Naive thymus-derived CD4-positive, alpha-beta T cell (primary cell): ENCODE data around the gene TMEM86B. TPM values are rescaled to one million over a fixed set of nuclear protein-coding genes. Genes with fewer than 3 reads are reported as not detected.
"Not testable (repeated sequence)": the region's sequence is repeated elsewhere in the genome, so short reads cannot be mapped to it uniquely, and the experiment has no call there.

Source experiments
- ATAC-seq: fragments of 150-1000 bp; cut with Tn5 transposase; 2 replicates; pipeline ENCODE4 v1.10.0; 2021; ENCODE audit warnings: mild to moderate bottlenecking, moderate library complexity
- CTCF ChIA-PET: fragments of 350-600 bp; sonication (Branson Sonifier 250); formaldehyde crosslinking; loops from one replicate; lab custom pipeline; 2021; ENCODE audit warnings: antibody characterized with exemption; lab: Charles Lee
- POLR2A ChIA-PET: fragments of 350-600 bp; sonication (Branson Sonifier 250); formaldehyde crosslinking; loops from one replicate; lab custom pipeline; 2021; ENCODE audit warnings: antibody characterized with exemption, inconsistent platforms; lab: Charles Lee
- DNase-seq, 9 donors: peaks; one replicate each; pipeline versions ENCODE4 v3.0.0 to v3.0.0-alpha.2; 2020 to 2022; ENCODE audit warnings: mixed read lengths in 1 of 9
- H3K27ac ChIP-seq: one replicate; pipeline ENCODE4 v1.7.0; 2013; ENCODE audit warnings: mild to moderate bottlenecking, low read depth, low read length, moderate library complexity
- H3K27me3 ChIP-seq, 2 donors: one replicate each; pipeline ENCODE4 v1.7.0; 2013; ENCODE audit warnings: low read length in 2 of 2, mild to moderate bottlenecking in 2 of 2, moderate library complexity in 2 of 2; ENCODE audit not compliant: control insufficient read depth in 2 of 2, insufficient read depth in 2 of 2
- H3K36me3 ChIP-seq, 3 experiments: 1 replicate in 2 of 3; 2 replicates in 1 of 3; pipeline ENCODE4 v1.7.0; 2013; ENCODE audit warnings: low read length in 3 of 3, mild to moderate bottlenecking in 3 of 3, moderate library complexity in 1 of 3; ENCODE audit not compliant: insufficient read depth in 3 of 3, control insufficient read depth in 2 of 3
- H3K4me1 ChIP-seq, 2 donors: one replicate each; pipeline ENCODE4 v1.7.0; 2013; ENCODE audit warnings: low read length in 2 of 2, mild to moderate bottlenecking in 2 of 2, moderate library complexity in 1 of 2; ENCODE audit not compliant: control insufficient read depth in 2 of 2, insufficient read depth in 2 of 2
- H3K4me3 ChIP-seq: 2 replicates; pipeline ENCODE4 v1.7.0; 2013; ENCODE audit warnings: mild to moderate bottlenecking, low read length
- H3K9me3 ChIP-seq, 3 experiments: 1 replicate in 2 of 3; 2 replicates in 1 of 3; pipeline ENCODE4 v1.7.0; 2013; ENCODE audit warnings: low read length in 3 of 3; ENCODE audit not compliant: control insufficient read depth in 2 of 3
- H3K27ac Mint-ChIP-seq, 9 donors: one replicate each; pipeline ENCODE4 v1.8.0; 2020 to 2022; ENCODE audit warnings: mixed read lengths in 9 of 9, mild to moderate bottlenecking in 8 of 9, moderate library complexity in 5 of 9, inconsistent platforms in 2 of 9
- H3K27me3 Mint-ChIP-seq, 5 donors: one replicate each; pipeline ENCODE4 v1.8.0; 2021 to 2022; ENCODE audit warnings: mixed read lengths in 5 of 5, mild to moderate bottlenecking in 1 of 5
- H3K36me3 Mint-ChIP-seq, 5 donors: one replicate each; pipeline ENCODE4 v1.8.0; 2020 to 2022; ENCODE audit warnings: mixed read lengths in 5 of 5, mild to moderate bottlenecking in 3 of 5, inconsistent platforms in 1 of 5
- H3K4me1 Mint-ChIP-seq, 7 donors: one replicate each; pipeline ENCODE4 v1.8.0; 2020 to 2022; ENCODE audit warnings: mixed read lengths in 7 of 7, mild to moderate bottlenecking in 3 of 7, inconsistent platforms in 1 of 7
- H3K4me3 Mint-ChIP-seq, 10 donors: one replicate each; pipeline ENCODE4 v1.8.0; 2020 to 2022; ENCODE audit warnings: mild to moderate bottlenecking in 10 of 10, mixed read lengths in 10 of 10, moderate library complexity in 6 of 10, inconsistent platforms in 2 of 10
- H3K9me3 Mint-ChIP-seq, 11 donors: one replicate each; pipeline ENCODE4 v1.8.0; 2020 to 2022; ENCODE audit warnings: mixed read lengths in 11 of 11, mild to moderate bottlenecking in 4 of 11, inconsistent platforms in 1 of 11, moderate library complexity in 1 of 11
- intact Hi-C, 2 donors: fragments of 100-400 bp; cut with micrococcal nuclease; formaldehyde crosslinking; loops; one replicate each; pipeline ENCODE4 v1.15.1; 2023
- polyA plus RNA-seq, 2 donors: library from polyadenylated mRNA; unstranded; fragments of 300-500 nt; fragmentation: Illumina TruSeq; gene quantifications; one replicate each; pipeline ENCODE4 v1.2.3, GENCODE V29; 2021
- total RNA-seq, 6 experiments: library from RNA in 5 of 6; stranded (reverse) in 5 of 6; gene quantifications; 1 replicate in 5 of 6; 2 replicates in 1 of 6; pipeline ENCODE4 v1.2.3 and lab custom pipeline; 2021 to 2026

TMEM86B gene
- total and polyA plus RNA-seq, 7 experiments from 2014 or later, result 1.2 to 24.1 (median 10.5) TPM

DNA sequence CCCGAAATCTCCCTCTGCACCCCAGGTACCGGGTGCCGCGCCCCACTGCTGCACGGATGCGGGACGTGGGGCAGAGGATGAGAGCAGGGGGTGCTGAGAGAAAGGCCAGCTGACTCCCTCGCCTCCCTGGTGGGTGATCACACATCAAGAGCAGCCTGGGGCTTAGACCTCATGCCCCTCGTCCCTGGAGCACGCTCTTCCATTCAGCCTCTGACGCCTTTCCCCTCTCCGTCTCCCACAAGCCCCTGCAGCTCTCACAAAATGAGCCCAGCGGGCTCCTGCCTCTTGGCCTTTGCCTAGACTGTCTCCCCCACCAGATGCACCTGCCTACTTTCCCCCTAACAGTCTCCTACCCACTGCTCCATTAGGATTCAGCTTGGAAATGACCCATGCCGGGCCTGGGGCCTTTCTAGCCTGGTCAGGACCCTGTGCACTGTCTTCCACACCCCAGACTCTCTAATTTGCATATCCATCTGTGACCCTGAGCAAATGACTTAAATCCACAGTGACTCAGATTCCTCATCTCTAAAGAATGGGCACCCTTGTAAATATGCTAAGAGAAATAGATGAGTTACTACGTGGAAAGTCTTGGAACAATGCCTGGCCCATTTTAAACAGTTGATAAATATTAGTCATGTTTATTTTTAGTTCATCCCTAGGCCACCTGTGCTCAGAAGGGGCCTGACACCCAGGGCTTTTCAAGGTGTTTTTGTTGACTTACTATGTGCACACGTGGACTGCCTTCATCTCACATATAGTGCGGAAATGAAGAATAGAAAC, 18.7 kb downstream of the TMEM86B start:
- intact Hi-C loops, result no loop called here
- H3K4me1 ChIP-seq, result no peaks in the 10 kb centered on the region
- H3K4me3 Mint-ChIP-seq, result no peak overlapping the region
- H3K4me3 ChIP-seq, result no peak overlapping the region
- H3K27ac Mint-ChIP-seq, result no peak overlapping the region
- no peak for ATAC-seq
- H3K9me3 ChIP-seq, result peaks cover 0 to 8% (median 0%) of the 10 kb centered on the region in 3 experiments
- peaks cover 6 to 47% (median 40%) of the 10 kb centered on the region in 5 donors for H3K27me3 Mint-ChIP-seq
- H3K4me1 Mint-ChIP-seq, result peaks cover 0 to 4% (median 2%) of the 10 kb centered on the region in 7 donors
- no peak overlapping the region for H3K27ac ChIP-seq
- no peaks in the 10 kb centered on the region for H3K36me3 ChIP-seq
- peaks cover 0 to 8% of the 10 kb centered on the region in 2 donors for H3K27me3 ChIP-seq
- no peak for DNase-seq
- POLR2A ChIA-PET, result interaction anchor here (0.6 kb wide), 1 partner anchor 48 kb away, joined by 3 read pairs; no protein-coding TSS in a partner anchor
- CTCF ChIA-PET, result no interaction called here
- H3K9me3 Mint-ChIP-seq, result peaks cover 2 to 21% (median 8%) of the 10 kb centered on the region in 11 donors
- peaks cover 0 to 5% (median 0%) of the 10 kb centered on the region in 5 donors for H3K36me3 Mint-ChIP-seq

GRCh38 chr19:55208880-55209692, 19.5 kb downstream of the TMEM86B start, which contains the start of gene PTPRH:
TSS of gene PTPRH (minus strand) at chr19:55209501. CDS start at chr19:55209433, 68 bp downstream.
- peaks cover 0 to 8% (median 0%) of the 10 kb centered on the region in 3 experiments for H3K9me3 ChIP-seq
- intact Hi-C loops, result no loop called here
- Mint-ChIP-seq H3K36me3 (peaks cover 0 to 5% (median 0%) of the 10 kb centered on the region in 5 donors), H3K4me3 (no peak within 1 kb of the TSS), H3K27ac (no peak within 1 kb of the TSS), H3K27me3 (peaks cover 8 to 50% (median 37%) of the 10 kb centered on the region in 5 donors), H3K4me1 (peaks cover 0 to 4% (median 2%) of the 10 kb centered on the region in 7 donors), H3K9me3 (peaks cover 2 to 19% (median 6%) of the 10 kb centered on the region in 11 donors)
- ATAC-seq (no peak), DNase-seq (no peak)
- H3K4me3 ChIP-seq, result no peak within 1 kb of the TSS
- CTCF ChIA-PET, result no interaction called here
- no peaks in the 10 kb centered on the region for H3K4me1 ChIP-seq
- POLR2A ChIA-PET, result interaction anchor here (0.6 kb wide), 1 partner anchor 49 kb away, joined by 3 read pairs; no protein-coding TSS in a partner anchor
- H3K27ac ChIP-seq, result no peak within 1 kb of the TSS
- no peaks in the 10 kb centered on the region for H3K36me3 ChIP-seq
- peaks cover 0 to 8% of the 10 kb centered on the region in 2 donors for H3K27me3 ChIP-seq

DNA sequence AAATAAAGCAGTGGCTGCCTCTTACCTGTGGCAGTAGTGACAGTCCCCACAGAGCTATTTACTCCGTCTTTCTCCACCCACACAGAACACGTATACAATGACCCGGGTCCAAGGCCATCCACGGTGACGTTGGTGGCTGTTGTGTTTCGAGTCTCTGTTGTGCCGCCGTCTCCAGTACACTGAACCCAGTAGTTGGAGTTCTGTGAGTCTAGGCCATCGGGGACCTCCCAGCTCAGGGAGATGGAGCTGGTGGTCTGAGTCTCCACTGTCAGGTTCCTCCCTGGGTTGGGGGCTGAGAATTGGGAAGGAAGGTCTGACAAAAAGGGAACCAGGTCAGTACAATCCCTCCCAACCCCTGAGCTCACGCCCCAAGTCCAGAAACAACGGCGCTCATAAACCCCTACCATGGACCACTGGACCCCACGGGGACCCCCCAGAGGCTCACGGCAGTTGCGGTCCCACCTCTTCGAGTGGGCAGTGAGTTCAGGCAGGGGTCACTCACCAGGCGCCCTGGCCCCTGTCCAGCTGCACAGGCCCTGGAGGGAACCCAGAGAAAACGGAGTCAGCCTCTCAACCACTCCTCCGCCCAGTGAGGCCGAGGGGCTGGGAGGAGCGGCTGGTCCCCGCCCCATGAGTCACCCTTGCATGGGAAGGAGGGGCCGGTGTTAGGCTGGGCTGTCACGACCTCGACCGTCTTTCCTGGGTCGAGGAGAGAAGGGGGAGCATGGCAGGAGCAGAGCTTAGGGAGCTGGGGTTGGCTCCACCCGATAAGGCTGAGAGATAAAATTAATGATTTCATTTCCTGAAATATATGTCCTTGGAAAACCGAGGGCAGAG, 21.7 kb downstream of the TMEM86B start:
- peak overlapping the region in 2 of 10 donors; percentile 47 to 73 for H3K4me3 Mint-ChIP-seq
- H3K9me3 Mint-ChIP-seq, result peaks cover 0 to 3% (median 0%) of the 10 kb centered on the region in 11 donors
- Histone ChIP-seq H3K36me3 (no peaks in the 10 kb centered on the region), H3K27me3 (peaks cover 0 to 8% of the 10 kb centered on the region in 2 donors), H3K4me3 (no peak overlapping the region), H3K27ac (no peak overlapping the region), H3K9me3 (no peaks in the 10 kb centered on the region), H3K4me1 (no peaks in the 10 kb centered on the region)
- ATAC-seq (peak; percentile 81), DNase-seq (peak in 1 of 9 donors; percentile 51)
- peaks cover 10 to 49% (median 28%) of the 10 kb centered on the region in 5 donors for H3K27me3 Mint-ChIP-seq
- intact Hi-C loops, result no loop called here
- CTCF ChIA-PET, result no interaction called here
- H3K4me1 Mint-ChIP-seq, result peaks cover 0 to 4% (median 2%) of the 10 kb centered on the region in 7 donors
- H3K27ac Mint-ChIP-seq, result peak overlapping the region in 1 of 9 donors; percentile 12
- no peaks in the 10 kb centered on the region for H3K36me3 Mint-ChIP-seq
- POLR2A ChIA-PET, result no interaction called here

DNA sequence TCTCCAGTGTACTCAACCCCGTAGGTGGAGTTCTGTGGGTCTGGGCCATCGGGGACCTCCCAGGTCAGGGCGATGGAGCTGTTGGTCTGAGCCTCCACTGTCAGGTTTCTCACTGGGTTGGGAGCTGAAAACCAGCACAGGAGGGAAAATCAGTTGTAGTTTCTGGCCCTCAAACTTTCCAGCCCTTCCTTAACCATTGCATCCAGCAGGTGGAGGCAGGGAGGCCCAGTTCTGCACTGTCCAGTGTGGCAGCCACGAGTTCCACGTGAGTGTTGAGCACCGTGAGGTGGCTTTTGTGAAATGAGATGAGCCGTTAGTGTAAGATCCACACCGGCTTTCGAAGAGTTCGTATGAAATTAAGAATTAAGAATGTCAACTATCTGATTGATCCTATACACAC, 26.4 kb downstream of the TMEM86B start:
- Mint-ChIP-seq H3K27me3 (peaks cover 18 to 61% (median 37%) of the 10 kb centered on the region in 5 donors), H3K27ac (peak overlapping the region in 1 of 9 donors; percentile 46)
- H3K4me3 Mint-ChIP-seq, CTCF ChIA-PET, H3K4me3 ChIP-seq, intact Hi-C loops, H3K4me1 ChIP-seq, H3K4me1 Mint-ChIP-seq, H3K9me3 Mint-ChIP-seq, POLR2A ChIA-PET, H3K9me3 ChIP-seq, H3K36me3 ChIP-seq, H3K27me3 ChIP-seq, DNase-seq, H3K36me3 Mint-ChIP-seq, H3K27ac ChIP-seq: not testable (repeated sequence)
- peak; percentile 52 for ATAC-seq

DNA sequence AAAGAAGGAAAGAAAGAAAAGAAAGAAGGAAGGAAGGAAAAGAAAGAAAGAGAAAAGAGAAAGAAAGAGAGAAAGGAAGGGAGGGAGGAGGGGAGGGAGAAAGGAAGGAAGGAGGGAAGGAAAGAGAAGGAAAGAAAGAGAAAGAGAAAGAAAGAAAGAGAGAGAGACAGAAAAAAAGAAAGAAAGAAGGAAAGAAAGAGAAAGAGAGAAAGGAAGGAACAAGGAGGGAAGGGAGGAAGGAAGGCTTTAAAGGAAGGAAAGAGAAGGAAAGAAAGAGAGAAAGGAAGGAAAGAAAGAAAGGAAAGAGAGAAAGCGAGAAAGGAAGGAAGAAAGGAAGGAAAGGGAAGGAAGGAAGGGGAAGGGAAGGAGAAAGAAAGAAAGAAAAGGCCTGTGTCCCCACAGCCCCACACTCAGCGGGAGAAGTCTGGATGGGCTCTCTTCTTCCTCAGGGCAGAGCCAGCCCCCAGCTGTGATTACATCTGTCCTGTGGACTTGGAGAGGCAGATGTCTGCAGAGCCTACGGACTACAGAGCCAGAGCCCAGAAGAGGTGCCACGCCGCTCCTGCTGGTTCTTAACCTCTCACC, 28.9 kb downstream of the TMEM86B start:
- no peaks in the 10 kb centered on the region for H3K36me3 ChIP-seq
- Mint-ChIP-seq H3K4me3 (no peak overlapping the region), H3K27me3 (peaks cover 8 to 43% (median 23%) of the 10 kb centered on the region in 5 donors), H3K4me1 (peaks cover 0 to 4% (median 0%) of the 10 kb centered on the region in 7 donors), H3K9me3 (no peaks in the 10 kb centered on the region), H3K36me3 (peaks cover 0 to 1% (median 0%) of the 10 kb centered on the region in 5 donors), H3K27ac (peak overlapping the region in 2 of 9 donors; percentile 40 to 62)
- H3K4me3 ChIP-seq, result no peak overlapping the region
- H3K4me1 ChIP-seq, result no peaks in the 10 kb centered on the region
- no peaks in the 10 kb centered on the region for H3K9me3 ChIP-seq
- ChIA-PET CTCF (interaction anchor here (0.6 kb wide), 1 partner anchor 318 kb away, joined by 5 read pairs; no protein-coding TSS in a partner anchor), POLR2A (interaction anchor here (0.6 to 0.7 kb wide), 2 partner anchors 33 to 133 kb away, joined by 4 read pairs; no protein-coding TSS in a partner anchor)
- intact Hi-C loops, result no loop called here
- H3K27me3 ChIP-seq, result no peaks in the 10 kb centered on the region
- DNase-seq, result no peak
- no peak for ATAC-seq
- no peak overlapping the region for H3K27ac ChIP-seq
